HFF-Myc (cell line): ENCODE measurements around the gene SLC1A5.

Experiments
- DNase-seq: peaks from one replicate; pipeline ENCODE4 v3.0.0-alpha.2; 2011; ENCODE audit warnings: low read depth; ENCODE audit errors: extremely low read depth
- H3K4me3 ChIP-seq: replicated peaks from 2 replicates; pipeline ENCODE4 v1.5.1; 2011; ENCODE audit warnings: low read depth, mild to moderate bottlenecking, control low read depth, low read length
- CTCF ChIP-seq: IDR thresholded peaks from 2 replicates; pipeline ENCODE4 v1.5.1; 2012; ENCODE audit warnings: mild to moderate bottlenecking, low read depth, low read length, control low read depth; ENCODE audit errors: missing control alignments

Gene SLC1A5

GRCh38 chr19:46728208-46728607 is 60.2 kb downstream of the SLC1A5 start:
- no peak for TF ChIP-seq CTCF
- no peak for DNase-seq
- no peak overlapping the region for H3K4me3 ChIP-seq

GRCh38 chr19:46727757-46728156 is 60.6 kb downstream of the SLC1A5 start:
- no peak for TF ChIP-seq CTCF
- DNase-seq = no peak
- H3K4me3 ChIP-seq = no peak overlapping the region

- DNase-seq = no peak
- H3K4me3 ChIP-seq = no peak overlapping the region
- TF ChIP-seq CTCF = no peak
Measured at GRCh38 chr19:46726971-46727501, 61.4 kb downstream of the SLC1A5 start.

GRCh38 chr19:46726551-46726950 is 61.8 kb downstream of the SLC1A5 start:
- DNase-seq = no peak
- TF ChIP-seq CTCF = no peak
- H3K4me3 ChIP-seq = no peak overlapping the region

- no peak for DNase-seq
- TF ChIP-seq CTCF = no peak
- H3K4me3 ChIP-seq = no peak overlapping the region
Measured at GRCh38 chr19:46725859-46726393, 62.5 kb downstream of the SLC1A5 start.

GRCh38 chr19:46725036-46725820 is 63.2 kb downstream of the SLC1A5 start:
- no peak for DNase-seq
- TF ChIP-seq CTCF = no peak
- no peak overlapping the region for H3K4me3 ChIP-seq
